Glomerular visceral epithelial cell (primary cell): ENCODE measurements around the gene ZBTB46.
A peak's percentile ranks its signal among the peaks of the same experiment; 100 is the strongest.
"Not testable (repeated sequence)": the region's sequence is repeated elsewhere in the genome, so short reads cannot be mapped to it uniquely, and the experiment has no call there.

ENCODE experiments used
- DNase-seq: peaks from one replicate; pipeline ENCODE4 v3.0.0-alpha.2; 2016; ENCODE audit errors: extremely low spot score

The ZBTB46 gene

DNA sequence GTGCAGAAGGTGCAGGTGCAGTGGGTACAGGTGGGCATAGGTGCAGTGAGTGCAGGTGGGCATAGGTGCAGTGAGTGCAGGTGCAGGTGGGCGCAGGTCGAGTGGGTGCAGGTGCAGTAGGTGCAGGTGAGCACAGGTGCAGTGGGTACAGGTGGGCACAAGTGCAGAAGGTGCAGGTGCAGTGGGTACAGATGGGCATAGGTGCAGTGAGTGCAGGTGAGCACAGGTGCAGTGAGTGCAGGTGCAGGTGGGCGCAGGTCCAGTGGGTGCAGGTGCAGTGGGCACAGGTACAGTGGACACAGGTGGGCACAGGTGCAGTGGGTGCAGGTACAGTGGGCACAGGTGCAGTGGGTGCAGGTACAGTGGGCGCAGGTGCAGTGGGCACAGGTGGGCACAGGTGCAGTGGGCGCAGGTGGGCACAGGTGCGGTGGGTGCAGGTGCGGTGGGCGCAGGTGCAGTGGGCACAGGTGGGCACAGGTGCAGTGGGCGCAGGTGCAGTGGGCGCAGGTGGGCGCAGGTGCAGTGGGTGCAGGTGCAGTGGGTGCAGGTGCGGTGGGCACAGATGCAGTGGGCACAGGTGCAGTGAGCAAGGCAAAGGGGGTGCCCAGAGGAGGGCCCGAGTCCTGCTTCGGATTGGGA, 15.3 kb downstream of the ZBTB46 start:
- DNase-seq: no peak

DNA sequence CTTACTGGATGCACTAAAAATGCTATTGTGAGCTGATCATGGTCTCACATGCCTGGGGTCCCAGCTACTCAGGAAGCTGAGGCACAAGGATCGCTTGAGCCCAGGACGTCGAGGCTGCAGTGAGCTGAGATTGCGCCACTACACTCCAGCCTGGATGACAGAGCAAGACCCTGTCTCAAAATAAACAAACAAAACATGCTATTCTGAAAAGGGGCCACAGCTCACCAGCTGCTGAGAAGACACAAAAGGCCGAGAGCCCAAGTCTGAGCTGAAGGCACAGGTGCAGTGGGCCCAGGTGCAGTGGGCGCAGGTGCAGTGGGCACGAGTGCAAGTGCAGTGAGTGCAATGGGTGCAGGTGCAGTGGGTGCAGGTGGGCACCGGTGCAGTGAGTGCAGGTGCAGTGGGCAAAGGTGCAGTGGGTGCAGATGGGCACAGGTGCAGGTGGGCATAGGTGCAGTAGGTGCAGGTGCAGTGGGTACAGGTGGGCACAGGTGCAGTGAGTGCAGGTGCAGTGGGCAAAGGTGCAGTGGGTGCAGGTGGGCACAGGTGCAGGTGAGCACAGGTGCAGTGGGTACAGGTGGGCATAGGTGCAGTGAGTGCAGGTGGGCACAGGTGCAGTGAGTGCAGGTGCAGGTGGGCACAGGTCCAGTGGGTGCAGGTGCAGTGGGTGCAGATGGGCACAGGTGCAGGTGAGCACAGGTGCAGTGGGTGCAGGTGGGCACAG, 16.0 kb downstream of the ZBTB46 start:
- no peak for DNase-seq

DNA sequence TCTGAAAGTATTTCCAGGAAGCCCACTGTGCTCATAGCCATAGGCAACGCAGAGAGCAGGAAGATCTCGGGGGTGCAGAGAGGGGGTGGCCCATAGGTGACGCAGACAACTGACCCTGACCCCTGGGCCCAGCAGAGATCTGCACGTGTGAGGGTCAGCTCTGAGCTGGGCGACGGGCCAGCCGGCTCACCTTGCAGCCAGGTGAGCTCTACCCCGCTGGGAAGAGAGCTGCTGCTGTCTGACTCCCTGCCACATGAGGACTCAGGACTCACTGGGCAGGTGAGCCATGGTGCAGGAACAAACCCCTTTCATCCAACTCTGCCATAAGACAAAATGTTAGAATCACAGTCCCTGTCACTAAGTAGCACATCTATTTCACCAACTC, 19.6 kb downstream of the ZBTB46 start:
- no peak for DNase-seq

DNA sequence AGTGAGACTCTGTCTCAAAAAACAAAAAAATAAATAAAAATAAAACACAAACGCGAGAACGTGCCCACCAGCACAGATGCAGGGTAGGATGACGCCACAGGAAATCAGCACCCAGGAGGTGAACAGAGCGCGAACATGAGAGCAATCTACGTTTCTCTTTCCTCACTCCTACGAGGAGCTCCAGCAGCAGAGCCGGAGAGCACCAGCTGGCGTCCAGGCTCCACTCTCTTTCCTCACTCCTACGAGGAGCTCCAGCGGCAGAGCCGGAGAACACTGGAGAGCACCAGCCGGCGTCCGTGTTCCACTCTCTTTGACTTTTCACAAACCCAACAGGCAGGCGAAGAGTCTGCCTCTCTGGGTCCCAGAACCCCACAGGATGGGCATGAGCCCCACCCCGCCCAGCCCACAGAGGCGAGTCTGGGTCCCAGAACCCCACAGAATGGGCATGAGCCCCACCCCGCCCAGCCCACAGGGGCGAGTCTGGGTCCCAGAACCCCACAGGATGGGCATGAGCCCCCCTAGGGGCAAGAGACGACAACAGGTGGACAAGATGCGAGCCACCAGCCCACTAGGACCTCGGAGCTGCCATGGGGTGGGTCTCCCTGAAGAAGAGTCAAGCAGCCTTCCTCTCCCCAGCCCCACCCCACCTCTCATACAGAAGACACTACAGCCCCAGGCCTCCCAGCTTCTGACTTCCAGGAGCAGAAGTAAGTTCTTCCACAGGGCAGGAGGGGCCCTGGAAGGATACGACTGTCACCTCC, 20.2 kb downstream of the ZBTB46 start:
- DNase-seq: no peak

DNA sequence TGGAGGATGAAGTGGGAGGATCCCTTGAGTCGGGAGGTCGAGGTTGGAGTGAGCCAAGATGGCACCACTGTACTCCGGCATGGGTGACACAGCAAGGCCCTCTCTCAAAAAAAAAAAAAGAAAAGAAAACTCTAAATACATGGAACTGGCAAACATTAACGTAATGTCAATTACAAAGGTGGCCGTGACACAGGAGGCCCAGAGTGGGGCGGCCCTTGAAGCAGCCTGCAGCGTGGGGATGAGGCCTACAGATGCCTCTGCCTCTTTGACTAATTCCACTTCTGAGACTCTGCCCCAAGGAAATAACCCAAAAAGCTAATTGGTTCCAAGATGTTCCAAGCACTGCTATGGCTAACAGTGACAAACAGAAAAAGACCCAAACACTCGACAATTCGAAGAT, 21.2 kb downstream of the ZBTB46 start:
- no peak for DNase-seq

- no peak for DNase-seq
These were observed 21.9 kb downstream of the ZBTB46 start for GRCh38 chr20:63808964-63809674.

GRCh38 chr20:63808145-63808724, 22.8 kb downstream of the ZBTB46 start:
- DNase-seq: no peak

- no peak for DNase-seq
These were observed 23.4 kb downstream of the ZBTB46 start for GRCh38 chr20:63807654-63808053.

- no peak for DNase-seq
These were observed 26.8 kb downstream of the ZBTB46 start for GRCh38 chr20:63804308-63804636.

- no peak for DNase-seq
These were observed 28.4 kb downstream of the ZBTB46 start for GRCh38 chr20:63802469-63803240.

GRCh38 chr20:63801174-63801573, 29.9 kb downstream of the ZBTB46 start:
- DNase-seq: not testable (repeated sequence)

DNA sequence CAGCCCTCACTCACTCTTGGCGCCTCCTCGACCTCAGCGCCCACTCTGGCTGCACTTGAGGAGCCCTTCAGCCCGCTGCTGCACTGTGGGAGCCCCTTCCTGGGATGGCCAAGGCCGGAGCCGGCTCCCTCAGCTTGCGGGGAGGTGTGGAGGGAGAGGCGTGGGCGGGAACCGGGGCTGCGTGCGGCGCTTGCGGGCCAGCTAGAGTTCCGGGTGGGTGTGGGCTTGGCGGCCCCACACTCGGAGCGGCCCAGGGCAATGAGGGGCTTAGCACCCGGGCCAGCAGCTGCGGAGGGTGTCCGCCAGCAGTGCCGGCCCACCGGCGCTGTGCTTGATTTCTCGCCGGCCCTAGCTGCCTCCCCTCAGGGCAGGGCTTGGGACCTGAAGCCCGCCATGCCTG, 30.7 kb downstream of the ZBTB46 start:
- DNase-seq: not testable (repeated sequence)

DNA sequence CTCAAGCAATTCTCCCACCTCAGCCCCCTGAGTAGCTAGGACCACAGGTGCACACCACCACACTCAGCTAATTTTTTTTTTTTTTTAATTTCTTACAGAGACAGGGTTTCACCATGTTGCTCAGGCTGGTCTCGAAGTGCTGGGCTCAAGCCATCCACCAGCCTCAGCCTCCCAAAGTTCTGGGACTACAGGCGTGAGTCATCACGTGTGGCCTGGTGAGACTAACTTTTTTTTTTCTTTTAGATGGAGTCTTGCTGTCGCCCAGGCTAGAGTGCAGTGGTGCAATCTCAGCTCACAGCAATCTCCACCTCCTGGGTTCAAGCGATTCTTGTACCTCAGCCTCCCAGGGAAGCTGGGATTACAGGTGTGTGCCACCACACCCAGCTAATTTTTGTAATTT, 31.9 kb downstream of the ZBTB46 start:
- peak; percentile 38 for DNase-seq

DNA sequence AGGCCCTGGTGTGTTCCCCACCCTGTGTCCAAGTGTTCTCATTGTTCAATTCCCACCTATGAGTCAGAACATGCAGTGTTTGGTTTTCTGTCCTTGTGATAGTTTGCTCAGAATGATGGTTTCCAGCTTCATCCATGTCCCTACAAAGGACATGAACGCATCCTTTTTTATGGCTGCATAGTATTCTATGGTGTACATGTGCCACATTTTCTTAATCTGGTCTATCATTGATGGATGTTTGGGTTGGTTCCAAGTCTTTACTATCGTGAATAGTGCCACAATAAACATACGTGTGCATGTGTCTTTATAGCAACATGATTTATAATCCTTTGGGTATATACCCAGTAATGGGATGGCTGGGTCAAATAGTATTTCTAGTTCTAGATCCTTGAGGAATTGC, 33.9 kb downstream of the ZBTB46 start:
- not testable (repeated sequence) for DNase-seq

DNA sequence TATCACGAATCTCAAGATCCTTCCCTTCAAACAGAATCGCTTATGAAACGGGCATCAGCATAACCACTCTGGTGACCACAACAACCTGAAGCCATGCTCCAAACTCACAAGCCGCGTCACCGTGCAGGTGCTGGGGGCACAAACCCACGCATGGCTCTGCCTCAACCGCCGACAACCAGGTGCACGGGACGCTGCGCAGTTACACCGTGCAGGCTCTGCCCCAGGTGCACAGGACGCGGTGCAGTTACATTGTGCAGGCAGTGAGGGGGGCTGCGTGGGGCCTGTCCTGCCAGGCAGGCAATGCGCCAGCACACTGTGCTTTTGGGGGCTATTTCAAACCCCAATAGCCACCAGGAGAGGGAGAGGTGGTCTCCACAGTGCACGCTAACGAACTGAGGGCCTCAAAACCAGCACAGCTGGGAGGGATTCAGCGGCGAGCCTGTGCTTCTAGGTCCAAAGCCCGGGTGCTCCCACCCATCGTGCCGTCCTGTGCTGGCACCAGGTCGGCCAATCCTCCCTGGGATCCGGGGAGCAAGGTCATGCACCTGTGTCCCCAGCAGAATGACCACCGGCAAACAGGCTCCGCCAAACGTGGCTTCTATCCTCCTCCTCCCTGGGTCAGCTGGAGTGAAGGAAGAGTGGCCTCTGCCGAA, 35.8 kb downstream of the ZBTB46 start:
- DNase-seq: no peak

- no peak for DNase-seq
These were observed 36.5 kb downstream of the ZBTB46 start for GRCh38 chr20:63794614-63795013.

GRCh38 chr20:63792866-63793265, 38.2 kb downstream of the ZBTB46 start:
- DNase-seq: no peak

DNA sequence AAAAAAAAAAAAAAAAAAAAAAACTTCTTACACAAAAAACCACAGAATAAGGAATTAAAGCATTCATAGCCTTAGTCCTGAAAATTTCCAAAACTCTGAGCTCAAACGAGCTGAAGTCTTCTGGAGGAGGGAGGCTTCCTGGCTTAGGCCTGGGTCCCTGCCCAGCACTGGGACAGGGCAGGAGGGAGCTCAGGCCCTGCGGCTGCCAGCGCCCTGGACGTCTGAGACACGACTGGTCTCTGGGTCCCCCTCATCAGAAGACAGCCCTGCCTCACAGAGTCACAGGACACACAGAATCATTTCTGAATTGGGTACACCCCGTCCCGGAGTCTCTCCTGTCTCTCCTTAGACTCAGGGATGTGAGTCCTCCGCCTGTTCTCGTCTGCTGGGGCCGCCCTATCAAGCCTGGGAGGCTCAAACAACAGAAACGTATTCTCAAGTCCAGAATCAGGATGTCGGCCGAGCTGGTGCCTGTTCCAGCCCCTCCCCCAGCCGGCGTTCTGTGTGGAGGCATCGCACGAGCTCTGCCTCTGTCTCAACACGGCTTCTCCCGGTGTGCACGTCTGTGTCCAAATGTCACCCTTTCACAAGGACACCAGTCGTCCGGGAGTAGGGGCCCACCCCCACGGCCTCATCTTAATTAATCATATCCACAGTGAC, 39.4 kb downstream of the ZBTB46 start:
- no peak for DNase-seq

GRCh38 chr20:63790572-63791168, 40.4 kb downstream of the ZBTB46 start:
- DNase-seq: no peak
